ENCODE results near the gene AXDND1. TPM values are rescaled to one million over a fixed set of nuclear protein-coding genes. Genes with fewer than 3 reads are reported as not detected.

Gene AXDND1
- polyA plus RNA-seq, 1 donor (not counting 4 experiments of a cell fraction or from before 2014, with no cell fraction given), result 0.04 TPM

GRCh38 chr1:179493323-179493722, 127.6 kb downstream of the AXDND1 start:
- Histone ChIP-seq H3K27ac (ENCODE audit: control insufficient read depth, insufficient read depth, low read length) (no peak overlapping the region), H3K4me3 (ENCODE audit: control insufficient read depth in 2 of 3, extremely low read depth in 1 of 3, insufficient read depth in 2 of 3, low read depth in 1 of 3, low read length in 3 of 3) (no peak overlapping the region), H3K36me3 (ENCODE audit: control insufficient read depth in 2 of 2, extremely low read depth in 1 of 2, insufficient read depth in 2 of 2, low read length in 2 of 2) (no peaks in the 10 kb centered on the region), H3K27me3 (ENCODE audit: control insufficient read depth, extremely low read depth, insufficient read depth, low read length) (no peaks in the 10 kb centered on the region), H3K9ac (ENCODE audit: control insufficient read depth, extremely low read depth, insufficient read depth, low read length) (no peak overlapping the region), H3K4me1 (ENCODE audit: control insufficient read depth, extremely low read depth, insufficient read depth, low read length) (no peaks in the 10 kb centered on the region), H2AFZ (ENCODE audit: control insufficient read depth, low read length) (no peak overlapping the region), H4K20me1 (ENCODE audit: control insufficient read depth, extremely low read depth, insufficient read depth, low read length) (no peaks in the 10 kb centered on the region), H3K4me2 (ENCODE audit: control insufficient read depth, extremely low read depth, insufficient read depth, low read depth, low read length) (no peak overlapping the region), H3K79me2 (ENCODE audit: control insufficient read depth, insufficient read depth, low read length) (no peaks in the 10 kb centered on the region), H3K9me3 (ENCODE audit: control insufficient read depth, low read depth, low read length) (no peaks in the 10 kb centered on the region), H3K9me1 (ENCODE audit: control insufficient read depth, extremely low read depth, insufficient read depth, low read length) (no peaks in the 10 kb centered on the region)
- TF ChIP-seq EZH2 (IDR thresholded peaks at IDR 0.05; ENCODE audit: low read length), result no peak
- dilution Hi-C loops (cut with MboI; ENCODE audit: extremely low pct_ligation_motif_present, low sequenced_read_pairs), result no loop called here
- FAIRE-seq, result no peak
- DNase-seq (ENCODE audit: low read depth, low spot score), result no peak

GRCh38 chr1:179506199-179506598, 140.4 kb downstream of the AXDND1 start:
- Histone ChIP-seq H2AFZ (ENCODE audit: control insufficient read depth, low read length) (no peak overlapping the region), H3K4me1 (ENCODE audit: control insufficient read depth, extremely low read depth, insufficient read depth, low read length) (no peaks in the 10 kb centered on the region), H3K27me3 (ENCODE audit: control insufficient read depth, extremely low read depth, insufficient read depth, low read length) (no peaks in the 10 kb centered on the region), H3K36me3 (ENCODE audit: control insufficient read depth in 2 of 2, extremely low read depth in 1 of 2, insufficient read depth in 2 of 2, low read length in 2 of 2) (no peaks in the 10 kb centered on the region), H3K9ac (ENCODE audit: control insufficient read depth, extremely low read depth, insufficient read depth, low read length) (no peak overlapping the region), H3K27ac (ENCODE audit: control insufficient read depth, insufficient read depth, low read length) (no peak overlapping the region), H3K4me3 (ENCODE audit: control insufficient read depth in 2 of 3, extremely low read depth in 1 of 3, insufficient read depth in 2 of 3, low read depth in 1 of 3, low read length in 3 of 3) (no peak overlapping the region), H3K9me3 (ENCODE audit: control insufficient read depth, low read depth, low read length) (no peaks in the 10 kb centered on the region), H4K20me1 (ENCODE audit: control insufficient read depth, extremely low read depth, insufficient read depth, low read length) (no peaks in the 10 kb centered on the region), H3K4me2 (ENCODE audit: control insufficient read depth, extremely low read depth, insufficient read depth, low read depth, low read length) (no peak overlapping the region), H3K79me2 (ENCODE audit: control insufficient read depth, insufficient read depth, low read length) (no peaks in the 10 kb centered on the region), H3K9me1 (ENCODE audit: control insufficient read depth, extremely low read depth, insufficient read depth, low read length) (no peaks in the 10 kb centered on the region)
- DNase-seq (ENCODE audit: low read depth, low spot score) (no peak), FAIRE-seq (no peak)
- dilution Hi-C loops (cut with MboI; ENCODE audit: extremely low pct_ligation_motif_present, low sequenced_read_pairs), result no loop called here
- TF ChIP-seq CTCF (optimal IDR thresholded peaks at IDR 0.05 in 1 of 3, IDR thresholded peaks at IDR 0.05 in 1 of 3, conservative IDR thresholded peaks at IDR 0.05 in 1 of 3; ENCODE audit: extremely low read depth in 1 of 3, insufficient read depth in 2 of 3, low read length in 3 of 3) (no peak), EZH2 (IDR thresholded peaks at IDR 0.05; ENCODE audit: low read length) (no peak)

- Histone ChIP-seq H3K79me2 (ENCODE audit: control insufficient read depth, insufficient read depth, low read length) (no peaks in the 10 kb centered on the region), H3K9me1 (ENCODE audit: control insufficient read depth, extremely low read depth, insufficient read depth, low read length) (no peaks in the 10 kb centered on the region), H3K4me1 (ENCODE audit: control insufficient read depth, extremely low read depth, insufficient read depth, low read length) (no peaks in the 10 kb centered on the region), H3K9ac (ENCODE audit: control insufficient read depth, extremely low read depth, insufficient read depth, low read length) (no peak overlapping the region), H3K4me3 (ENCODE audit: control insufficient read depth in 2 of 3, extremely low read depth in 1 of 3, insufficient read depth in 2 of 3, low read depth in 1 of 3, low read length in 3 of 3) (no peak overlapping the region), H3K9me3 (ENCODE audit: control insufficient read depth, low read depth, low read length) (no peaks in the 10 kb centered on the region), H4K20me1 (ENCODE audit: control insufficient read depth, extremely low read depth, insufficient read depth, low read length) (no peaks in the 10 kb centered on the region), H3K27me3 (ENCODE audit: control insufficient read depth, extremely low read depth, insufficient read depth, low read length) (no peaks in the 10 kb centered on the region), H3K27ac (ENCODE audit: control insufficient read depth, insufficient read depth, low read length) (no peak overlapping the region), H2AFZ (ENCODE audit: control insufficient read depth, low read length) (no peak overlapping the region), H3K36me3 (ENCODE audit: control insufficient read depth in 2 of 2, extremely low read depth in 1 of 2, insufficient read depth in 2 of 2, low read length in 2 of 2) (no peaks in the 10 kb centered on the region), H3K4me2 (ENCODE audit: control insufficient read depth, extremely low read depth, insufficient read depth, low read depth, low read length) (no peak overlapping the region)
- TF ChIP-seq CTCF (optimal IDR thresholded peaks at IDR 0.05 in 1 of 3, IDR thresholded peaks at IDR 0.05 in 1 of 3, conservative IDR thresholded peaks at IDR 0.05 in 1 of 3; ENCODE audit: extremely low read depth in 1 of 3, insufficient read depth in 2 of 3, low read length in 3 of 3) (no peak), EZH2 (IDR thresholded peaks at IDR 0.05; ENCODE audit: low read length) (no peak)
- FAIRE-seq, result no peak
- dilution Hi-C loops (cut with MboI; ENCODE audit: extremely low pct_ligation_motif_present, low sequenced_read_pairs), result no loop called here
- no peak for DNase-seq (ENCODE audit: low read depth, low spot score)
Measured at GRCh38 chr1:179509384-179509783, 143.6 kb downstream of the AXDND1 start.

Data from keratinocyte (primary cell).